H9 (cell line): ENCODE measurements around the gene PTPN12. TPM values are rescaled to one million over a fixed set of nuclear protein-coding genes. Genes with fewer than 3 reads are reported as not detected.
A peak's percentile ranks its signal among the peaks of the same experiment; 100 is the strongest.

Source experiments
- DNase-seq: peaks from one replicate; pipeline ENCODE4 v3.0.0-alpha.2; 2017
- H2AFZ ChIP-seq: one replicate; pipeline ENCODE4 v1.6.1; 2013; ENCODE audit warnings: mild to moderate bottlenecking, low read length, control low read depth, moderate library complexity
- H2AK5ac ChIP-seq: 2 replicates; pipeline ENCODE4 v1.6.1; 2013; ENCODE audit warnings: low read length, control low read depth, mixed read lengths; ENCODE audit not compliant: insufficient read length
- H2BK120ac ChIP-seq: one replicate; pipeline ENCODE4 v1.6.1; 2013; ENCODE audit warnings: low read depth, mild to moderate bottlenecking, low read length, control low read depth, inconsistent platforms; ENCODE audit not compliant: poor library complexity, severe bottlenecking
- H2BK12ac ChIP-seq: 2 replicates; pipeline ENCODE4 v1.6.1; 2013; ENCODE audit warnings: low read length, control low read depth, mixed read lengths, low read depth; ENCODE audit not compliant: insufficient read length
- H2BK15ac ChIP-seq: 2 replicates; pipeline ENCODE4 v1.6.1; 2013; ENCODE audit warnings: low read depth, low read length, control low read depth
- H2BK20ac ChIP-seq: one replicate; pipeline ENCODE4 v1.6.1; 2013; ENCODE audit warnings: low read depth, mild to moderate bottlenecking, low read length, control low read depth, inconsistent platforms; ENCODE audit not compliant: poor library complexity, severe bottlenecking
- H2BK5ac ChIP-seq: 2 replicates; pipeline ENCODE4 v1.6.1; 2013; ENCODE audit warnings: low read length, control low read depth, mixed read lengths; ENCODE audit not compliant: insufficient read length
- H3K14ac ChIP-seq: 2 replicates; pipeline ENCODE4 v1.6.1; 2013; ENCODE audit warnings: low read length, control low read depth; ENCODE audit not compliant: insufficient read depth
- H3K18ac ChIP-seq: 2 replicates; pipeline ENCODE4 v1.6.1; 2013; ENCODE audit warnings: low read depth, mild to moderate bottlenecking, mixed read lengths, low read length, control low read depth; ENCODE audit not compliant: insufficient read length
- H3K23ac ChIP-seq: 2 replicates; pipeline ENCODE4 v1.6.1; 2013; ENCODE audit warnings: low read length, control low read depth, mixed read lengths, low read depth; ENCODE audit not compliant: insufficient read length
- H3K23me2 ChIP-seq: 2 replicates; pipeline ENCODE4 v1.6.1; 2013; ENCODE audit warnings: low read depth, mild to moderate bottlenecking, mixed read lengths, low read length, control low read depth; ENCODE audit not compliant: insufficient read length, poor library complexity, severe bottlenecking
- H3K27ac ChIP-seq: 2 replicates; pipeline ENCODE4 v1.5.1; 2013; ENCODE audit warnings: low read length, control low read depth, mixed read lengths, low read depth; ENCODE audit not compliant: insufficient read length
- H3K27me3 ChIP-seq: 2 replicates; pipeline ENCODE4 v1.6.1; 2013; ENCODE audit warnings: low read length, control low read depth, inconsistent platforms; ENCODE audit not compliant: insufficient read depth
- H3K4ac ChIP-seq: 2 replicates; pipeline ENCODE4 v1.6.1; 2013; ENCODE audit warnings: low read depth, mild to moderate bottlenecking, control low read depth, inconsistent platforms, low read length, moderate library complexity
- H3K4me1 ChIP-seq: 2 replicates; pipeline ENCODE4 v1.6.1; 2013; ENCODE audit warnings: low read length, control low read depth, inconsistent platforms; ENCODE audit not compliant: insufficient read depth
- H3K4me2 ChIP-seq: 2 replicates; pipeline ENCODE4 v1.6.1; 2013; ENCODE audit warnings: low read length, control low read depth, mixed read lengths; ENCODE audit not compliant: insufficient read length, insufficient read depth
- H3K56ac ChIP-seq: 2 replicates; pipeline ENCODE4 v1.6.1; 2013; ENCODE audit warnings: low read depth, mild to moderate bottlenecking, mixed read lengths, low read length, control low read depth; ENCODE audit not compliant: insufficient read length
- H3K79me1 ChIP-seq: 2 replicates; pipeline ENCODE4 v1.6.1; 2013; ENCODE audit warnings: low read depth, mild to moderate bottlenecking, moderate library complexity, low read length, control low read depth, inconsistent platforms; ENCODE audit not compliant: insufficient read depth, poor library complexity, severe bottlenecking
- H3K79me2 ChIP-seq: 2 replicates; pipeline ENCODE4 v1.6.1; 2013; ENCODE audit warnings: low read length, control low read depth, inconsistent platforms; ENCODE audit not compliant: insufficient read depth
- H3K9ac ChIP-seq: 2 replicates; pipeline ENCODE4 v1.6.1; 2013; ENCODE audit warnings: low read length, control low read depth, mixed read lengths; ENCODE audit not compliant: insufficient read length; ENCODE audit errors: extremely low read depth
- H3K9me3 ChIP-seq: one replicate; pipeline ENCODE4 v1.6.1; 2013; ENCODE audit warnings: low read depth, low read length, inconsistent platforms; ENCODE audit not compliant: control insufficient read depth
- H3T11ph ChIP-seq: one replicate; pipeline ENCODE4 v1.6.1; 2013; ENCODE audit warnings: mild to moderate bottlenecking, low read length, control low read depth, inconsistent platforms
- H4K20me1 ChIP-seq: one replicate; pipeline ENCODE4 v1.6.1; 2013; ENCODE audit not compliant: control insufficient read depth, insufficient read length, insufficient read depth
- H4K5ac ChIP-seq: 2 replicates; pipeline ENCODE4 v1.6.1; 2013; ENCODE audit warnings: low read depth, mild to moderate bottlenecking, mixed read lengths, low read length, control low read depth; ENCODE audit not compliant: insufficient read length
- H4K8ac ChIP-seq: replicated peaks from 2 replicates; pipeline ENCODE4 v1.6.1; 2013; ENCODE audit warnings: low read length, control low read depth, mixed read lengths, low read depth; ENCODE audit not compliant: insufficient read length
- H4K91ac ChIP-seq: 2 replicates; pipeline ENCODE4 v1.6.1; 2013; ENCODE audit warnings: low read depth, mild to moderate bottlenecking, moderate library complexity, mixed read lengths, low read length, control low read depth; ENCODE audit not compliant: insufficient read length
- H3K27ac Mint-ChIP-seq, 3 experiments: 2 replicates in 2 of 3; 3 replicates in 1 of 3; pipeline ENCODE4 v1.8.0; 2020 to 2021; ENCODE audit warnings: mixed read lengths in 3 of 3, mild to moderate bottlenecking in 1 of 3, moderate library complexity in 1 of 3
- H3K27me3 Mint-ChIP-seq: 2 replicates; pipeline ENCODE4 v1.8.0; 2021; ENCODE audit warnings: low read depth, mild to moderate bottlenecking, moderate library complexity, mixed read lengths
- H3K36me3 Mint-ChIP-seq, 3 experiments: 2 replicates in 2 of 3; 3 replicates in 1 of 3; pipeline ENCODE4 v1.8.0; 2020 to 2021; ENCODE audit warnings: low read depth in 3 of 3, mixed read lengths in 3 of 3; ENCODE audit not compliant: insufficient read depth in 1 of 3
- H3K4me1 Mint-ChIP-seq, 2 experiments: 2 replicates each; pipeline ENCODE4 v1.8.0; 2020; ENCODE audit warnings: mixed read lengths in 2 of 2
- H3K4me3 Mint-ChIP-seq, 2 experiments: 2 replicates in 1 of 2; 3 replicates in 1 of 2; pipeline ENCODE4 v1.8.0; 2020 to 2021; ENCODE audit warnings: mild to moderate bottlenecking in 2 of 2, mixed read lengths in 2 of 2, moderate library complexity in 1 of 2
- H3K9me3 Mint-ChIP-seq, 2 experiments: 2 replicates in 1 of 2; 3 replicates in 1 of 2; pipeline ENCODE4 v1.8.0; 2020; ENCODE audit warnings: mild to moderate bottlenecking in 2 of 2, mixed read lengths in 2 of 2, moderate library complexity in 1 of 2
- CTCF ChIP-seq: fragments of 200-600 bp; sonication (generic); conservative IDR thresholded peaks from 3 replicates; pipeline ENCODE4 v1.8.0; 2021; ENCODE audit warnings: antibody characterized with exemption, mild to moderate bottlenecking
- WGBS: extraction: QIAGEN DNeasy Blood & Tissue Kit; methylation state at CpG from one replicate; pipeline ENCODE4 v1.1.7; 2013; ENCODE audit warnings: missing lambda C conversion rate, low lambda C conversion rate, mixed read lengths; ENCODE audit not compliant: insufficient read length; ENCODE audit errors: extremely low coverage; 5-methylcytosine and 5-hydroxymethylcytosine counted together
- total RNA-seq: library from RNA; stranded (reverse); gene quantifications from 2 replicates; pipeline ENCODE4 v1.2.1, GENCODE V29; 2021

PTPN12 gene
- total RNA-seq, 1 experiment from 2014 or later = 128 TPM

GRCh38 chr7:77687747-77688144 is 150.7 kb downstream of the PTPN12 start:
- H3K27me3 Mint-ChIP-seq = no peaks in the 10 kb centered on the region
- peaks cover 6% of the 10 kb centered on the region; the same call in 1 of the 2 replicates for H3K79me2 ChIP-seq
- no peak overlapping the region for H3K14ac ChIP-seq
- peaks cover 9 to 35% (median 35%) of the 10 kb centered on the region in 3 experiments; a peak in 6 of 7 replicates for H3K36me3 Mint-ChIP-seq
- H4K20me1 ChIP-seq = peaks cover 2% of the 10 kb centered on the region
- H2BK20ac ChIP-seq = no peak overlapping the region
- peak overlapping the region in 1 of 3 experiments; percentile 86; a peak in 3 of 7 replicates for H3K27ac Mint-ChIP-seq
- H3K4me2 ChIP-seq = no peak overlapping the region
- H4K8ac ChIP-seq = no peak overlapping the region
- no peak overlapping the region for H3K56ac ChIP-seq
- H3K4me3 Mint-ChIP-seq = no peak overlapping the region
- H2BK5ac ChIP-seq = no peak overlapping the region
- DNase-seq = no peak
- peaks cover 6% of the 10 kb centered on the region for H3K79me1 ChIP-seq
- H3K18ac ChIP-seq = no peak overlapping the region
- no peak overlapping the region for H2BK12ac ChIP-seq
- no peaks in the 10 kb centered on the region for H3K23me2 ChIP-seq
- H3K4ac ChIP-seq = no peak overlapping the region
- no peak overlapping the region for H2AK5ac ChIP-seq
- no peak overlapping the region for H2BK120ac ChIP-seq
- no peak overlapping the region for H4K91ac ChIP-seq
- no peaks in the 10 kb centered on the region for H3K27me3 ChIP-seq
- peaks cover 3% of the 10 kb centered on the region; the same call in 1 of the 2 replicates for H3K4me1 ChIP-seq
- H4K5ac ChIP-seq = no peak overlapping the region
- H3K4me1 Mint-ChIP-seq = peaks cover 33 to 40% of the 10 kb centered on the region in 2 experiments
- no peak overlapping the region for H3K27ac ChIP-seq
- no peaks in the 10 kb centered on the region for H3K9me3 ChIP-seq
- H3K9ac ChIP-seq = no peak overlapping the region
- no peak overlapping the region for H3K23ac ChIP-seq
- no peak overlapping the region for H2AFZ ChIP-seq
- H3K9me3 Mint-ChIP-seq = no peaks in the 10 kb centered on the region
- no peak overlapping the region for H2BK15ac ChIP-seq
- TF ChIP-seq CTCF = no peak
- no CpG with 5 or more reads among the region's 1 CpG for WGBS
- no peak overlapping the region for H3T11ph ChIP-seq

Other genes with a start within 250 kb of the PTPN12 start
- 1.6 and 1.9 TPM in 2 replicates for gene GSAP, start 120.9 kb upstream of the PTPN12 start, total RNA-seq
- gene RSBN1L, start 159.2 kb downstream of the PTPN12 start, total RNA-seq = 20.6 and 20.7 TPM in 2 replicates